Measurements from ENCODE around the gene PURA.

DNA sequence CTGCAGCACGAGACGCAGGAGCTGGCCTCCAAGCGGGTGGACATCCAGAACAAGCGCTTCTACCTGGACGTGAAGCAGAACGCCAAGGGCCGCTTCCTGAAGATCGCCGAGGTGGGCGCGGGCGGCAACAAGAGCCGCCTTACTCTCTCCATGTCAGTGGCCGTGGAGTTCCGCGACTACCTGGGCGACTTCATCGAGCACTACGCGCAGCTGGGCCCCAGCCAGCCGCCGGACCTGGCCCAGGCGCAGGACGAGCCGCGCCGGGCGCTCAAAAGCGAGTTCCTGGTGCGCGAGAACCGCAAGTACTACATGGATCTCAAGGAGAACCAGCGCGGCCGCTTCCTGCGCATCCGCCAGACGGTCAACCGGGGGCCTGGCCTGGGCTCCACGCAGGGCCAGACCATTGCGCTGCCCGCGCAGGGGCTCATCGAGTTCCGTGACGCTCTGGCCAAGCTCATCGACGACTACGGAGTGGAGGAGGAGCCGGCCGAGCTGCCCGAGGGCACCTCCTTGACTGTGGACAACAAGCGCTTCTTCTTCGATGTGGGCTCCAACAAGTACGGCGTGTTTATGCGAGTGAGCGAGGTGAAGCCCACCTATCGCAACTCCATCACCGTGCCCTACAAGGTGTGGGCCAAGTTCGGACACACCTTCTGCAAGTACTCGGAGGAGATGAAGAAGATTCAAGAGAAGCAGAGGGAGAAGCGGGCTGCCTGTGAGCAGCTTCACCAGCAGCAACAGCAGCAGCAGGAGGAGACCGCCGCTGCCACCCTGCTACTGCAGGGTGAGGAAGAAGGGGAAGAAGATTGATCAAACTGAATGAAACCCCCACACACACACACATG lies 654 bp downstream of the PURA start:
- TF ChIP-seq, protein P1, sequence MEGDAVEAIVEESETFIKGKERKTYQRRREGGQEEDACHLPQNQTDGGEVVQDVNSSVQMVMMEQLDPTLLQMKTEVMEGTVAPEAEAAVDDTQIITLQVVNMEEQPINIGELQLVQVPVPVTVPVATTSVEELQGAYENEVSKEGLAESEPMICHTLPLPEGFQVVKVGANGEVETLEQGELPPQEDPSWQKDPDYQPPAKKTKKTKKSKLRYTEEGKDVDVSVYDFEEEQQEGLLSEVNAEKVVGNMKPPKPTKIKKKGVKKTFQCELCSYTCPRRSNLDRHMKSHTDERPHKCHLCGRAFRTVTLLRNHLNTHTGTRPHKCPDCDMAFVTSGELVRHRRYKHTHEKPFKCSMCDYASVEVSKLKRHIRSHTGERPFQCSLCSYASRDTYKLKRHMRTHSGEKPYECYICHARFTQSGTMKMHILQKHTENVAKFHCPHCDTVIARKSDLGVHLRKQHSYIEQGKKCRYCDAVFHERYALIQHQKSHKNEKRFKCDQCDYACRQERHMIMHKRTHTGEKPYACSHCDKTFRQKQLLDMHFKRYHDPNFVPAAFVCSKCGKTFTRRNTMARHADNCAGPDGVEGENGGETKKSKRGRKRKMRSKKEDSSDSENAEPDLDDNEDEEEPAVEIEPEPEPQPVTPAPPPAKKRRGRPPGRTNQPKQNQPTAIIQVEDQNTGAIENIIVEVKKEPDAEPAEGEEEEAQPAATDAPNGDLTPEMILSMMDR (IDR thresholded peaks at IDR 0.05) = no peak
- TF ChIP-seq POLR2A (IDR thresholded peaks at IDR 0.05) (peak; percentile 61), POLR2AphosphoS5 (IDR thresholded peaks at IDR 0.05) (peak in 2 of 3 donors; percentile 65 to 80)

Measured in transverse colon (tissue), 4 donors.